CD4-positive, alpha-beta T cell treated with Interferon alpha-2 for 1 hour (primary cell): ENCODE measurements around the gene SPHK1.
"Not testable (repeated sequence)": the region's sequence is repeated elsewhere in the genome, so short reads cannot be mapped to it uniquely, and the experiment has no call there.

Experiments
- DNase-seq, 2 donors: peaks; one replicate each; pipeline ENCODE4 v3.0.0-alpha.2; 2020 to 2022

The SPHK1 gene, protein sequence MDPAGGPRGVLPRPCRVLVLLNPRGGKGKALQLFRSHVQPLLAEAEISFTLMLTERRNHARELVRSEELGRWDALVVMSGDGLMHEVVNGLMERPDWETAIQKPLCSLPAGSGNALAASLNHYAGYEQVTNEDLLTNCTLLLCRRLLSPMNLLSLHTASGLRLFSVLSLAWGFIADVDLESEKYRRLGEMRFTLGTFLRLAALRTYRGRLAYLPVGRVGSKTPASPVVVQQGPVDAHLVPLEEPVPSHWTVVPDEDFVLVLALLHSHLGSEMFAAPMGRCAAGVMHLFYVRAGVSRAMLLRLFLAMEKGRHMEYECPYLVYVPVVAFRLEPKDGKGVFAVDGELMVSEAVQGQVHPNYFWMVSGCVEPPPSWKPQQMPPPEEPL

DNA sequence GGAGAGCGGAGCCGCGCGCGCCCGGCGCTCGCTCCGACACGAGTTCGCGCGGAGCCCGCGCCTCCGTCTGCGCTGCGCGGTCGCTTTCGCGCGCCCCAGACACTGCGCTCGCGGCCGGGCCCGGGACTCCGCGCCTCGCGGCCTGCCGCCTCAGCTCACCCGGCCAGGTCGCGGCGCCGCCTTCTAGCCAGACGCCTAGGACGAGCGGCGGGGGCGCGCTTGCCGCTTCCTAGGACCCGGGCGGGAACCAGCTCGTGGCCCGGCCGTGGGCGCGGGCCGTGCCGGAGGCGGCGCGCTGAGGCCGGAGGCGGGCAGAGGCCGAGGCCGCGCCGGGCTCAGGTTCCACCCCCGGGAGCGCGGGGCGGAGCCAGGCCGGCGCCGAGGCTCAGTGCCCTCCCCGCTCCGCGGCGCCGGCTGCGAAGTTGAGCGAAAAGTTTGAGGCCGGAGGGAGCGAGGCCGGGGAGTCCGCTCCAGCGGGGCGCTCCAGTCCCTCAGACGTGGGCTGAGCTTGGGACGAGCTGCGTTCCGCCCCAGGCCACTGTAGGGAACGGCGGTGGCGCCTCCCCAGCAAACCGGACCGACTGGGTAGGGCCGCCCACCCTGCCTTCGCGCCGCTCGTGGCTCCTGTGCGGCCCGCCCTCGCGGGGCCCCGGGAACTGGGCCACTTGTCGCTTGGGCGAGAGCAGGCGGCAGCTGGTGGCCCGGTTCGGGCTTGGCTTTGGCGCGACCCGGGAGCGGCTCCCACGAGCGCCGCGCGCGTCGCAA lies at the start of gene SPHK1:
TSS of gene SPHK1 (plus strand) at position 388 of the 765 bp plus-strand sequence. CDS start 1,036 bp downstream, outside the sequence.
- peak; percentile 49 to 65 for DNase-seq

- DNase-seq: no peak
These were observed 48.6 kb upstream of the SPHK1 start for GRCh38 chr17:76335716-76336381.

DNA sequence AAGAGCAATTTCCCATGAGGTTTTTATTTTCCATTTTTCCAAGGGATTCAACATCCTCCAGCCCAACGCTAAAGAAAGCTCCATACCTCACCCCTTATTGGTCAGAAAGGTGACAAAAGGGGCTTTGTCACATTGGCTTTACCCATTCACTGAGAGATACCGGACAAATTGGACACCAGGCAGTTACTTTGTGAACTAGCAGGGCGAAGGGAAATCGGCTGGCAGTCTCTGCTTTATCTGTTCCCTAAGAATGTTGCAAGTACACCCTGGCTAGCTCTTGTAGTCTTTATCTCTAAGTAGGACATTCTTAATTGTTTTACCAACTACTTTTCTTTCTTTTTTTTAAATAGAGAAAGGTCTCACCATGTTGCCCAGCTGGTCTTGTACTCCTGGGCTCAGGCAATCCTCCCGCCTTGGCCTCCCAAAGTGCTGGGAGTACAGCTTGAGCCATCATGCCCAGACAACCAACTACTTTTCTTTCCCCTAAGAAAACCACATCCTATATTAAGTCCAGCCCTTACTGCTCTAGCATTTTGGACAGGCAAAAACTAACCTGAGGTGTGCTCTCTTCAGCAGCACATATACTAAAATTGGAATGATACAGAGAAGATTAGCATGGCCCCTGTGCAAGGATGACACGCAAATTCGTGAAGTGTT lies 47.5 kb upstream of the SPHK1 start:
- no peak for DNase-seq

DNA sequence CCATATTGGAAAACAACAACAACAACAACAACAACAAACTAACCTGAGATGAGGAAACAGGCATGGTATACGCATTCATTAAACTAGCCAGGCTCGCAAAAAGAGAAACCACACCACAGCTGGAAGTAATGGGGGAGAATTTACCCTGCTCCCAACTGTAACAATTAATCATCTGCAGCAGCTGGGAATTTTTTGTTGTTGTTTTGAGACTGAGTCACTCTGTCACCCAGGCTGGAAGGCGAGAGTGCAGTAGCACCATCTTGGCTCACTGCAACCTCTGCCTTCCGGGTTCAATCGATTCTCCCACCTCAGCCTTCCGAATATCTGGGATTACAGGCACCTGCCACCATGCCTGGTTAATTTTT lies 47.0 kb upstream of the SPHK1 start:
- no peak for DNase-seq

DNA sequence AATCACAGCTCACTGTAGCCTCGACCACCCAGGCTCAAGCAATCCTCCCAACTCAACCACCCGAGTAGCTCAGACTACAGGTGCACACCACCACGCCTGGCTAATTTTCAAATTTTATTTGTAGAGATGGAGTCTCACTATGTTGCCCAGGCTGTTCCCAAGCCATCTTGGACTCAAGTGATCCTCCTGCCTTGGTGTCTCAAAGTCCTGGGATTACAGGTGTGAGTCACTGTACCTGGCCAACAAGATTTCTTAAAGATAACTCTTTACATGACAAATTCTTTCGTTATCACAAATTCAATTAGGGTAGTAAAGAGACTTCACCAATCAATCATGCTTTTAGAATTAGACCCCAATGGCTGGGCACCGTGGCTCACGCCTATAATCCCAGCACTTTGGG lies 43.1 kb upstream of the SPHK1 start:
- no peak for DNase-seq

DNA sequence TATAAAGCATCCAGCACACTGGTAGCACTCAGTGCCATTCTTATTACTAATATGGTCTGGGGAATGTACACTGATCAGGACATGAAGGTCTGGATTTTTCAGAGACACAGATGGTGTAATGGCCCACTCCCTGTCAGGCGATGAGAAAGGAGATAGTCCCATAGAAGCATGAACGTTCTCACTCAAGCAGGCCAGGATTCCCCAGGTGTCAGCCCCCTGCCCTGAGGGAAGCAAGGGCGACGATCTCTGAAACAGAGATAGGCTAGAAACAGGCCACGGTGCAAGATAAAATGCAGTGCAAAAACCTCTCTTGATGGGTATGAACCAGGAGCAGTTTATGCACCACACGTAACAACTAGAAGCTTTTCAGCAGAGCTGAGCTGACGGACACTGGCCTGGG lies 41.3 kb upstream of the SPHK1 start:
- DNase-seq: no peak

GRCh38 chr17:76345377-76345974 lies 38.9 kb upstream of the SPHK1 start:
- DNase-seq: no peak

DNA sequence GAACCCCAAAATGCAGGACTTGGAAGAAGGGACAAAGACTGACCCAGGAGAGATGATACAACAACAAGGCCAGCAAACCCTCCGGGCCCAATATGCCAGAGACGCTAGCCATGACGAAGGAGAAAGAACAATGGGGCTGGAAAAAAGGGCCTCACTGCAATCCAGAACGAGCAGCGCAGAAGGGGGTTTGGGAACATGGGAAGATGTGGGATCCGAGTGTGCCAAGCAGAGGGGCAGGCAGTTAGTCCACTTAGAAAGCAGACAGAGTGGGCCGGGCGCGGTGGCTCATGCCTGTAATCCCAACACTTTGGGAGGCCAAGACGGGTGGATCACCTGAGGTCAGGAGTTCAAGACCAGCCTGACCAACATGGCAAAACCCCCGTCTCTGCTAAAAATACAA lies 37.5 kb upstream of the SPHK1 start:
- DNase-seq: not testable (repeated sequence)

- DNase-seq: no peak
These were observed 33.9 kb upstream of the SPHK1 start for GRCh38 chr17:76350463-76350862.

- DNase-seq: no peak
These were observed 32.8 kb upstream of the SPHK1 start for GRCh38 chr17:76351526-76352071.

GRCh38 chr17:76353004-76353598 lies 31.3 kb upstream of the SPHK1 start:
- DNase-seq: no peak

- peak; percentile 81 to 88 for DNase-seq
These were observed 30.7 kb upstream of the SPHK1 start, which contains the start of gene PRPSAP1 for GRCh38 chr17:76353599-76354316. PRPSAP1 (minus strand) TSS chr17:76353916; CDS start chr17:76353703, 213 bp downstream.

DNA sequence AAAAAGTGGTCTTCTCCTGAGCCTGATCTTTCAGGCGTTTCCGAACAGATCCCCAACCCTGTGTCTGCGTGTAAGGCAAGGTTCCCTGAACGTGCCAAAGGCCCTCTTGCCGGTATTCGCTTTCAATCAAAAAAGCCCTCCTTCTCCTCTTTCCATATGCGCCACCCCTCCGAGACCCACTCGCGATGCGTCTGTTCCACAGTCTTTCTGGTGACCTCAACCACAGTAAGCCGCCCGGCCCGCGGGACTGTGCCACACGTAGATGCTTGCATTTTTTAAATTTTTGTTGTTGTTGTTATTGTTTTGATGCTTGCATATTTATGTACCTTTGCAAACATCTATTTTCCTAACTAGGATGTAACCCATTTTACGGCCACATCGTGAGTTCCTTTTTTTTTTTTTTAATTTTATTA lies 30.1 kb upstream of the SPHK1 start:
- no peak for DNase-seq

- no peak for DNase-seq
These were observed 29.6 kb upstream of the SPHK1 start for GRCh38 chr17:76354747-76355310.

DNA sequence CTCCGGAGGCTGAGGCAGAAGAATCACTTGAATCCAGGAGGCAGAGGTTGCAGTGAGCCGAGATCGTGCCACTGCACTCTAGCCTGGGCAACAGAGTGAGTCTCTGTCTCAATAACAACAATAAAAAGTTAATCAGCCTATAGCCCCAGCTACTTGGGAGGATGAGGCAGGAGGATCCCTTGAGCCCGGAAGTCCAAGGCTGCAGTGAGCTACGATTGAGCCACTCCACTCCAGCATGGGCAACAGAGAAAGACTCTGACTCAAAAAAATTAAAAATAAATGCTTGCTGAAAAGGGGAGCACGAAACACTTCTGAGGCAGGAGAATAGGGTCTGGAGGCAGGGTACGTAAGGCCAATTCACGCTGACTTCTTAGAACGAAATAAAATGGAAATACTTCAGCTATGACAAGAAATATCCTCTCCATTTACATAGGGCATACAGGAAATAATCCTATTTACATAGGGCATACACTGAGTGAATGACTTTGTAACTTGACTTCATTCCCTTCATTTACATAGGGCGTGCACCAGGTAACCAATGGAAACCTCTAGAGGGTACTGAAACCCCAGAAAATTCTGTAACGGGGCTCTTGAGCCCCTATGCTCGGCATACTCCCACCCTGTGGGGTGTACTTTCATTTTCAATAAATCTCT lies 27.5 kb upstream of the SPHK1 start:
- DNase-seq: no peak

DNA sequence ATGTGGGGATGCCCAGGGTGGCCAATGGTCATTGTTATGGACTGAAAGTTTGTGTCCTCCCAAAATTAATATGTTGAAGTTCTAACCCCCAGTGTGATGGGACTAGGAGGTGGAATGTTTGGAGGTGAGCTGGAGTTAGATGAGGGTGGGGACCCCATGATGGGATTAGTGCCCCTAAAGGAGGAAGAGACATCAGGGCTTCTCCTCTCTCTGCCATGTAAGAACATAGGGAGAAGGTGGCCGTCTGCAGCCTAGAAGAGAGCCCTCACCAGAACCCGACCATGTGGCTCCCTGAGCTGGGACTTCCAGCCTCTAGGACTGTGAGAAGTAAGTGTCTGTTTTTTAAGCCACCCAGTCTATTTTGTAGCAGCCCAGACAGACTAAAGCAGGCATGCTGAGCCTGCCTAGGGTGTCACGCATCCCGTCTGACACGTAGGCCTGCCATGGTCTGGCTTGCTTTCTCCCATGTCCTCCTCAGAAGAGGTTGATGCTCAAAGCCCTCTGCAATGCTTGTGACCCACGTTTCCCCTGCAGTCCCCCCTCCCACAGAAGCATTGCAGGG lies 26.7 kb upstream of the SPHK1 start:
- no peak for DNase-seq

GRCh38 chr17:76359375-76359774 lies 25.0 kb upstream of the SPHK1 start:
- no peak for DNase-seq

DNA sequence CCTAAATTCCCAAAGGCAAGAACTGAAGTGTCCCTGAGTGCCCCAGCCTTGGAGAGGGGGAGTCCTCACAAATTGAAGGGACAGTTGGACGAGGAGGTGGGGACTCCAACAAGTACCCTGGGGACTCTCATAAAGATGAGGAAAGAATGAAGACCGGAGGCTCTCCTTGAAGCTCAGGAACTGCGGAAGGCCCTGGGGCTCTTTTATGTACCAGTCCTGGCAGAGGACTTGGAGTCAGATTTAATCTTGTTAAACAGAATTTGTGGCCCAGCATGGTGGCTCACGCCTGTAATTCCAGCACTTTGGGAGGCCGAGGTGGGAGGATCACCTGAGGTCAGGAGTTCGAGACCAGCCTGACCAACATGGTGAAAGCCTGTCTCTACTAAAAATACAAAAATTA lies 24.6 kb upstream of the SPHK1 start:
- not testable (repeated sequence) for DNase-seq

GRCh38 chr17:76360461-76360860 lies 23.9 kb upstream of the SPHK1 start:
- no peak for DNase-seq
